PC-9 (cell line): ENCODE data around the gene LTBP4. TPM values are rescaled to one million over a fixed set of nuclear protein-coding genes. Genes with fewer than 3 reads are reported as not detected.
"Not testable (repeated sequence)": the region's sequence is repeated elsewhere in the genome, so short reads cannot be mapped to it uniquely, and the experiment has no call there.

Experiments used
- BruUV-seq: library from RNA; stranded (reverse); fragments of 400-500 nt; replicated peaks from 2 replicates; lab custom pipeline; 2021; lab: Mats Ljungman, UMichigan
- CTCF ChIA-PET: fragments of 300-600 bp; sonication (Branson Sonifier 250); formaldehyde crosslinking; loops from one replicate; lab custom pipeline; 2022; ENCODE audit warnings: antibody characterized with exemption; lab: Charles Lee
- POLR2A ChIA-PET: fragments of 300-600 bp; sonication (Branson Sonifier 250); formaldehyde crosslinking; loops from one replicate; lab custom pipeline; 2022; ENCODE audit warnings: antibody characterized with exemption; ENCODE audit not compliant: unreplicated experiment; lab: Charles Lee
- DNase-seq, 2 experiments: peaks; one replicate each; pipeline versions ENCODE4 v3.0.0 to v3.0.0-alpha.2; 2015 to 2022; ENCODE audit warnings: mixed read lengths in 1 of 2
- H2AFZ ChIP-seq: fragments of 200-600 bp; sonication (generic); 2 replicates; pipeline ENCODE4 v1.8.1; 2017; ENCODE audit warnings: antibody characterized with exemption
- H3F3A ChIP-seq: fragments of 200-600 bp; sonication (generic); 2 replicates; pipeline ENCODE4 v1.8.1; 2017; ENCODE audit warnings: antibody characterized with exemption, mild to moderate bottlenecking, low read depth; ENCODE audit not compliant: insufficient read depth
- H3K27ac ChIP-seq: fragments of 200-600 bp; sonication (generic); 2 replicates; pipeline ENCODE4 v1.6.1; 2016; ENCODE audit warnings: mixed run types
- H3K27me3 ChIP-seq: fragments of 200-600 bp; sonication (generic); 2 replicates; pipeline ENCODE4 v1.6.1; 2016; ENCODE audit warnings: low read depth, mixed run types; ENCODE audit not compliant: insufficient read depth
- H3K36me3 ChIP-seq: fragments of 200-600 bp; sonication (generic); 2 replicates; pipeline ENCODE4 v1.6.1; 2016; ENCODE audit warnings: low read depth, mixed run types
- H3K4me1 ChIP-seq: fragments of 200-600 bp; sonication (generic); replicated peaks from 2 replicates; pipeline ENCODE4 v1.6.1; 2016; ENCODE audit warnings: mixed run types; ENCODE audit not compliant: insufficient read depth
- H3K4me2 ChIP-seq: fragments of 200-600 bp; sonication (generic); 2 replicates; pipeline ENCODE4 v1.6.1; 2017; ENCODE audit warnings: mixed run types
- H3K4me3 ChIP-seq: fragments of 200-600 bp; sonication (generic); 2 replicates; pipeline ENCODE4 v1.6.1; 2016; ENCODE audit warnings: mixed run types
- H3K79me2 ChIP-seq: fragments of 200-600 bp; sonication (generic); 2 replicates; pipeline ENCODE4 v1.6.1; 2017; ENCODE audit warnings: low read depth, mixed run types
- H3K9me2 ChIP-seq: fragments of 200-600 bp; sonication (generic); 2 replicates; pipeline ENCODE4 v1.8.1; 2017; ENCODE audit warnings: mild to moderate bottlenecking; ENCODE audit not compliant: insufficient read depth
- H3K9me3 ChIP-seq: fragments of 200-600 bp; sonication (generic); 2 replicates; pipeline ENCODE4 v1.8.1; 2016; ENCODE audit warnings: low read depth; ENCODE audit not compliant: insufficient read depth
- H4K20me1 ChIP-seq: fragments of 200-600 bp; sonication (generic); 2 replicates; pipeline ENCODE4 v1.8.1; 2017; ENCODE audit not compliant: insufficient read depth
- CTCF ChIP-seq: fragments of 200-600 bp; sonication (generic); conservative IDR thresholded peaks from 2 replicates; pipeline ENCODE4 v1.6.1; 2017; ENCODE audit warnings: mixed run types, antibody characterized with exemption, mild to moderate bottlenecking, moderate library complexity
- EZH2 ChIP-seq: fragments of 200-600 bp; sonication (generic); IDR thresholded peaks from 2 replicates; pipeline ENCODE4 v1.8.0; 2017; ENCODE audit warnings: antibody characterized with exemption, low read depth
- intact Hi-C: fragments of 100-400 bp; cut with micrococcal nuclease; formaldehyde crosslinking; loops from one replicate; pipeline ENCODE4 v1.10.0; 2022; ENCODE audit not compliant: unreplicated experiment
- total RNA-seq: library from RNA; stranded (reverse); gene quantifications from 2 replicates; pipeline ENCODE4 v1.2.3, GENCODE V29; 2021

The LTBP4 gene
- total RNA-seq, 1 experiment from 2014 or later: 163 TPM

GRCh38 chr19:40589591-40590429 lies 11.4 kb upstream of the LTBP4 start:
- H3K9me3 ChIP-seq: no peaks in the 10 kb centered on the region
- ChIA-PET CTCF (interaction anchor here (0.7 kb wide), 1 partner anchor 90 kb away, joined by 4 read pairs; no protein-coding TSS in a partner anchor), POLR2A (no interaction called here)

GRCh38 chr19:40590464-40591265 lies 10.5 kb upstream of the LTBP4 start:
- BruUV-seq: TSS peak; percentile 15
- ChIA-PET CTCF (no interaction called here), POLR2A (no interaction called here)
- no peaks in the 10 kb centered on the region for H3K36me3 ChIP-seq
- H3K9me3 ChIP-seq: no peaks in the 10 kb centered on the region
- H2AFZ ChIP-seq: no peak overlapping the region
- TF ChIP-seq EZH2 (no peak), CTCF (no peak)
- H3K79me2 ChIP-seq: no peaks in the 10 kb centered on the region
- H4K20me1 ChIP-seq: no peaks in the 10 kb centered on the region
- H3K27me3 ChIP-seq: no peaks in the 10 kb centered on the region
- no peak overlapping the region for H3K4me3 ChIP-seq
- no peaks in the 10 kb centered on the region for H3K9me2 ChIP-seq
- no peaks in the 10 kb centered on the region for H3K4me1 ChIP-seq
- peaks cover 9% of the 10 kb centered on the region for H3F3A ChIP-seq
- H3K4me2 ChIP-seq: no peak overlapping the region
- no peak overlapping the region for H3K27ac ChIP-seq
- intact Hi-C loops: no loop called here
- no peak for DNase-seq

More at GRCh38 chr19:40589591-40590429, 11.4 kb upstream of the LTBP4 start:
- H3K27me3 ChIP-seq: no peaks in the 10 kb centered on the region
- H4K20me1 ChIP-seq: no peaks in the 10 kb centered on the region
- H2AFZ ChIP-seq: no peak overlapping the region
- H3K4me3 ChIP-seq: no peak overlapping the region
- no peak for TF ChIP-seq EZH2
- no peak for TF ChIP-seq CTCF
- no peaks in the 10 kb centered on the region for H3K9me2 ChIP-seq
- no peak for DNase-seq
- peaks cover 8% of the 10 kb centered on the region; the same call in 1 of the 2 replicates for H3K4me1 ChIP-seq
- BruUV-seq: no TSS peak
- peaks cover 17% of the 10 kb centered on the region for H3F3A ChIP-seq
- H3K36me3 ChIP-seq: no peaks in the 10 kb centered on the region
- no peak overlapping the region for H3K27ac ChIP-seq
- intact Hi-C loops: no loop called here
- no peak overlapping the region for H3K4me2 ChIP-seq
- no peaks in the 10 kb centered on the region for H3K79me2 ChIP-seq

GRCh38 chr19:40591724-40592123 lies 9.4 kb upstream of the LTBP4 start:
- H3K9me3 ChIP-seq, H3K4me1 ChIP-seq, H4K20me1 ChIP-seq, CTCF ChIA-PET, H3K36me3 ChIP-seq, H3K9me2 ChIP-seq, H3F3A ChIP-seq, DNase-seq, H3K27ac ChIP-seq, intact Hi-C loops, H3K4me2 ChIP-seq, BruUV-seq, POLR2A ChIA-PET, H3K27me3 ChIP-seq, H2AFZ ChIP-seq, H3K79me2 ChIP-seq, H3K4me3 ChIP-seq: not testable (repeated sequence)
